Measurements from ENCODE around the gene MAPK10. TPM values are rescaled to one million over a fixed set of nuclear protein-coding genes. Genes with fewer than 3 reads are reported as not detected.
A peak's percentile ranks its signal among the peaks of the same experiment; 100 is the strongest.

The MAPK10 gene
- total RNA-seq, 1 donor from 2014 or later, result 3.4 TPM

DNA sequence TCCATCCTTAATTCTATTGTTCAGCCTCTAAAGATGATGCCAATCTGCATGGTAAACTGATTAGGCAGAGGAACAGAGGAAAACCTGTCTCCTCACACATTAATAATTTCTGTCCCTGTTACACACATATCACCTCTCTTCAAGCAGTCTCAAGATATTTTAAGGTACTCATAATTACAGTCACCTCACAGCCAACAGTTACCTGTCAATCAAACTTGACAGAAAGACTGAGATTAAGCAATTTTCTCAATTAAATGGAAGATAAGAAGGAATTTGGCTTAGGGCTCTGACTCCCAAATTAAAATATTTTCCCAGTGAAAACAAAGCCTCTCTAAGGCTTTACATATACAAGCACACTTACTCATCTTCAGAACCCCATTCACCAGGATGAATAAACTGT lies 85.2 kb downstream of the MAPK10 start:
- no peaks in the 10 kb centered on the region for H3K27me3 ChIP-seq (ENCODE audit: control insufficient read depth, insufficient read depth, low read length)
- FAIRE-seq, result no peak
- no peak for DNase-seq (ENCODE audit: low read depth)
- TF ChIP-seq, protein P1, sequence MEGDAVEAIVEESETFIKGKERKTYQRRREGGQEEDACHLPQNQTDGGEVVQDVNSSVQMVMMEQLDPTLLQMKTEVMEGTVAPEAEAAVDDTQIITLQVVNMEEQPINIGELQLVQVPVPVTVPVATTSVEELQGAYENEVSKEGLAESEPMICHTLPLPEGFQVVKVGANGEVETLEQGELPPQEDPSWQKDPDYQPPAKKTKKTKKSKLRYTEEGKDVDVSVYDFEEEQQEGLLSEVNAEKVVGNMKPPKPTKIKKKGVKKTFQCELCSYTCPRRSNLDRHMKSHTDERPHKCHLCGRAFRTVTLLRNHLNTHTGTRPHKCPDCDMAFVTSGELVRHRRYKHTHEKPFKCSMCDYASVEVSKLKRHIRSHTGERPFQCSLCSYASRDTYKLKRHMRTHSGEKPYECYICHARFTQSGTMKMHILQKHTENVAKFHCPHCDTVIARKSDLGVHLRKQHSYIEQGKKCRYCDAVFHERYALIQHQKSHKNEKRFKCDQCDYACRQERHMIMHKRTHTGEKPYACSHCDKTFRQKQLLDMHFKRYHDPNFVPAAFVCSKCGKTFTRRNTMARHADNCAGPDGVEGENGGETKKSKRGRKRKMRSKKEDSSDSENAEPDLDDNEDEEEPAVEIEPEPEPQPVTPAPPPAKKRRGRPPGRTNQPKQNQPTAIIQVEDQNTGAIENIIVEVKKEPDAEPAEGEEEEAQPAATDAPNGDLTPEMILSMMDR (IDR thresholded peaks at IDR 0.05; ENCODE audit: insufficient read depth, low read length, severe bottlenecking), result no peak
- H3K4me3 ChIP-seq (ENCODE audit: low read depth, low read length), result no peak overlapping the region
- H3K36me3 ChIP-seq (ENCODE audit: control insufficient read depth, insufficient read depth, low read length), result no peaks in the 10 kb centered on the region

DNA sequence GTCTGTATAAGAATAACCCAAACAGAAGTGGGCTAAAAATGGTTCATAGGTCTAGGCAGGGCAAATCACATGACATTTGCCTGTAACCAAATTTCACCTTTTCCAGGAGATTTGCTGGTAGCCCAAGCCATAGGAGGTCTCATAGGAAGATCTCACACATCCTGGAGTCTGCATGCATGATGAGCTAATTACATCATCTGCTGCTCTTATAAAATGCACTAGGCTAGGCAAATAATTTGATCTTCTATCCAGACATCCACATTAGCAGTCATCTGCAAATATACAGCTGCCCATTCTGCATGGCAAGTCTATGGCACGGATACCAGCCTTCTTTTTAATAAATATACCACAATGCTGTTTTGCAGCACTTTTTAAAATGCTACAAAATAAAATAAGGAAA lies 87.2 kb downstream of the MAPK10 start:
- FAIRE-seq, result no peak
- H3K27me3 ChIP-seq (ENCODE audit: control insufficient read depth, insufficient read depth, low read length), result no peaks in the 10 kb centered on the region
- H3K4me3 ChIP-seq (ENCODE audit: low read depth, low read length), result no peak overlapping the region
- no peak for DNase-seq (ENCODE audit: low read depth)
- no peaks in the 10 kb centered on the region for H3K36me3 ChIP-seq (ENCODE audit: control insufficient read depth, insufficient read depth, low read length)
- TF ChIP-seq, protein P1 (IDR thresholded peaks at IDR 0.05; ENCODE audit: insufficient read depth, low read length, severe bottlenecking), result no peak

DNA sequence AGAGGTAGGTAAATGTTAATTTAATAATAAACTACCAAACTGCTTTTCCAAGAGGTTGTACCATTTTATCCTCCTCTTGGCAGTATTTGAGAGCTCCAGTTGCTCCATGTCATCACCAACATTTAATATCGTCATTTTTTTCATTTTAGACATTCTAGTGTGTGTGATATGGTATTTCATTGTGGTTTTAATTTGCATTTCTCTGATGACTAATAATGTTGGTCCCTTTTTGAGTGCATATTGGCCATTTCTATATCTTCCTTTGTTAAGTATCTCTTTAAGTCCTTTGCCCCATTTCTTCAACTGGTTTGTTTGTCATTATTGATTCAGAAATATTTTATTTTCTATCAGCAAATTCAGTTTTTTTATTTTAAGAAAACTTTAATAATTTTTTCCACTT lies 88.8 kb downstream of the MAPK10 start:
- TF ChIP-seq, protein P1 (IDR thresholded peaks at IDR 0.05; ENCODE audit: insufficient read depth, low read length, severe bottlenecking), result no peak
- H3K36me3 ChIP-seq (ENCODE audit: control insufficient read depth, insufficient read depth, low read length), result no peaks in the 10 kb centered on the region
- DNase-seq (ENCODE audit: low read depth) (no peak), FAIRE-seq (no peak)
- no peak overlapping the region for H3K4me3 ChIP-seq (ENCODE audit: low read depth, low read length)
- no peaks in the 10 kb centered on the region for H3K27me3 ChIP-seq (ENCODE audit: control insufficient read depth, insufficient read depth, low read length)

DNA sequence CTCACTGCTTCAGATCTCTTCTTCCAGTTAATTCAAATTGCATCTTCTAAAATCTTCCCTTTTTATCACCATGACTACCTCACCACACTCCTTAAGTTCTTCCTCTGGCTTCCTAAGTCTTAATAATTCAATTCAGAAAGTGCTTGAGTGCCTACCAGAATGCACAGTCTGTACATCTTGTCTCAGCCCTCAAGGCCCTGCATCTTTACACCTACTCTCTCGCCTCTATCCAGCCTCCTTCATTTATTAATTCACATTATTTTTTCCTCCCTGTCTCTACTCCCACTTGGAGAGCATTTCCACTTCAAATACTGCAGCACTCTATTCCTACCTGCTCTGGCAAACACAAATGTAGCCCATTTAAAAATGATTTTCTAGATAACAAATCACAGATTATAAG lies 90.5 kb downstream of the MAPK10 start:
- TF ChIP-seq, protein P1 (IDR thresholded peaks at IDR 0.05; ENCODE audit: insufficient read depth, low read length, severe bottlenecking), result no peak
- Histone ChIP-seq H3K4me3 (ENCODE audit: low read depth, low read length) (no peak overlapping the region), H3K27me3 (ENCODE audit: control insufficient read depth, insufficient read depth, low read length) (no peaks in the 10 kb centered on the region), H3K36me3 (ENCODE audit: control insufficient read depth, insufficient read depth, low read length) (no peaks in the 10 kb centered on the region)
- FAIRE-seq (no peak), DNase-seq (ENCODE audit: low read depth) (no peak)

DNA sequence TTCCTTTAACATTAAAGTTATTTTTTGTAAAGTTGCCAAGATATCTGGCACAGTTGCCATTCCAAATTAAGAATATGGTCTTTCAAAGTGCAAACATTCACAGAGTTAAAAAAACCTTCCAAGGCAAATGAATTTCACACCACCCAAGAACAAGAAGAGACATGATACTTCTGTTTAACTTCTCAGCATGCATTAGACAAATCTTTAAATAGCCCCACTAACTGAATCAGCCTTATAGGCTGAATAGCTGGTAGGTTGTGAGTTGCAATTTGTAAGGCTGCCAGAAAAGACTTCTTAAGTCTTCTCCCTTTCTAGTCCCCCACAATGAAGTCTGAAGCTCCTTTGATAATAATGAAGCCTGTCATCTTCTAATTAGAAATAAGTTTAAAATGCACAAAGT lies 95.6 kb downstream of the MAPK10 start:
- TF ChIP-seq, protein P1 (IDR thresholded peaks at IDR 0.05; ENCODE audit: insufficient read depth, low read length, severe bottlenecking), result no peak
- peak; percentile 62 for DNase-seq (ENCODE audit: low read depth)
- Histone ChIP-seq H3K4me3 (ENCODE audit: low read depth, low read length) (no peak overlapping the region), H3K27me3 (ENCODE audit: control insufficient read depth, insufficient read depth, low read length) (no peaks in the 10 kb centered on the region), H3K36me3 (ENCODE audit: control insufficient read depth, insufficient read depth, low read length) (no peaks in the 10 kb centered on the region)
- FAIRE-seq, result no peak

DNA sequence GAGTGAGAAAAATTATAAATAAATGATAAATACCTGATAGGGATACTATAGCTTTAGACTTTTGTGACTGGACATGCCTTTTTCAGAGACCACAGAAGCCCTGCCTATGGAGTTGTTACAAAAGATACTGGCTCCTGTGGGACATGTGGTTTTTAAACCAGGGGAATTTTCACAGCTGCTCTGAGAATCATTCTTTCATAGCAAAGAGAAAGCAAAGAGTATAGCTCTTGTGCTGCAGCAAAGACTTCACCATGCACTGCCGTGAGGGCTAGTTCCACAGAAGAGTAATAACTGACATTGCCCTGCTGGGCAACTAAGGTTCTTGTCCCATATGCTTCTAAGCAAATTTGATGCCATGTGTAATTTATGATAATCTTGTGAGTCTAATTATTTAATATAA lies 98.2 kb downstream of the MAPK10 start:
- DNase-seq (ENCODE audit: low read depth) (no peak), FAIRE-seq (no peak)
- H3K27me3 ChIP-seq (ENCODE audit: control insufficient read depth, insufficient read depth, low read length), result no peaks in the 10 kb centered on the region
- no peaks in the 10 kb centered on the region for H3K36me3 ChIP-seq (ENCODE audit: control insufficient read depth, insufficient read depth, low read length)
- TF ChIP-seq, protein P1 (IDR thresholded peaks at IDR 0.05; ENCODE audit: insufficient read depth, low read length, severe bottlenecking), result no peak
- H3K4me3 ChIP-seq (ENCODE audit: low read depth, low read length), result no peak overlapping the region

Measured in bronchial epithelial cell (primary cell).